Right ventricle myocardium inferior (tissue), 1 donor: ENCODE data around the gene SEMA6B. TPM values are rescaled to one million over a fixed set of nuclear protein-coding genes. Genes with fewer than 3 reads are reported as not detected.
"Not testable (repeated sequence)": the region's sequence is repeated elsewhere in the genome, so short reads cannot be mapped to it uniquely, and the experiment has no call there.

Experiments used
- ATAC-seq: fragments of 200-7000 bp; cut with Tn5 transposase; one replicate; pipeline ENCODE4 v1.9.1; 2020; ENCODE audit warnings: mild to moderate bottlenecking, moderate library complexity
- DNase-seq: peaks from one replicate; pipeline ENCODE4 v3.0.0; 2021; ENCODE audit errors: missing footprints
- intact Hi-C: fragments of 100-400 bp; cut with DNase I; formaldehyde crosslinking; loops from one replicate; pipeline ENCODE4 v1.11.0; 2022
- total RNA-seq: library from RNA; stranded (reverse); fragmentation: NEBNext Ultra II Directional; extraction: Animal tissue kit (Norgen Biotek cat#: 25700); gene quantifications from one replicate; pipeline ENCODE4 v1.2.1, GENCODE V29; 2021
- donor health status: DM: no; HTN: yes; CAD: no; lungs with severe emphysema.

SEMA6B gene
- total RNA-seq, 1 donor from 2014 or later = 16.7 TPM

- no peak for ATAC-seq
- no peak for DNase-seq
- intact Hi-C loops = no loop called here
Measured at GRCh38 chr19:4553775-4554174, 5.7 kb downstream of the SEMA6B start.

GRCh38 chr19:4553092-4553695, 6.3 kb downstream of the SEMA6B start:
- intact Hi-C loops = no loop called here
- DNase-seq (no peak), ATAC-seq (no peak)

DNA sequence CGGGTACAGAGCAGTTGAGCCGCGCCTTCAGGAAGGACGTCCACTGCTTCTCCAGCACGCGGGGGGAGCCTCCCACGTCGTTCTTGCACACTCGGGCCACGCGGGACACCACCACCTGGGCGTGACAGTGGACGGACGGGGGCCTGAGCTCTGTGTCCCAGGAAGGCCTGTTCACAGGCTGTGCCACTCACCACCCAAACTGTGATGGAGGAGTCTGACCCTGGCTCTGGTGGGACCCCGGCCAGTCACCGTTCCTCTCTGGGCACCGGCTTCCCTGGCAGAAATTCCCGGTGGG, 7.0 kb downstream of the SEMA6B start:
- DNase-seq = peak; percentile 13
- no peak for ATAC-seq
- intact Hi-C loops = no loop called here

- ATAC-seq (no peak), DNase-seq (peak; percentile 16)
- intact Hi-C loops = no loop called here
Measured at GRCh38 chr19:4550479-4551050, 8.9 kb downstream of the SEMA6B start.

DNA sequence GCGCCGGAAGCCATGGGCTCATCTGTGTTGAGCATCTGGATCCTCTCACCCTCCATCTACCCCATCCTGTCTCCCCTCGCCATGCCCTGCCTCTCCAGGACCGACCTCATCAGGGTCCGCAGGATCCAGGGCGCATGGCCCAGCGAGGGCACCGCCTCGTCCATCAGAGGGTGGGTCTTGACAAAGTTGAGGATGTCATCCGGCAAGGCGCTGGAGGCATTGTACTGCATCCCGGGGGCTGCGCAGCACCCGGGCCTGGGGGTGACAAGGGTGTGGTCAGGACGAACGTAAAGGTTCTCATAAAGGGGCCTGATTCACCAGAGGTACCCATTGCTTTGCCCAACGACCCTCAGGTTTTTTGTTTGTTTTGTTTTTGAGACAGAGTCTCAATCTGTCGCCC, 9.5 kb downstream of the SEMA6B start:
- intact Hi-C loops = no loop called here
- peak; percentile 4 for DNase-seq
- no peak for ATAC-seq

GRCh38 chr19:4548238-4548584, 11.3 kb downstream of the SEMA6B start:
- intact Hi-C loops = no loop called here
- no peak for ATAC-seq
- DNase-seq = peak; percentile 4

GRCh38 chr19:4547303-4548237, 11.9 kb downstream of the SEMA6B start:
- ATAC-seq (no peak), DNase-seq (peak; percentile 67)
- intact Hi-C loops = no loop called here

- DNase-seq (peak; percentile 37), ATAC-seq (no peak)
- intact Hi-C loops = no loop called here
Measured at GRCh38 chr19:4543842-4544647, 15.4 kb downstream of the SEMA6B start.

GRCh38 chr19:4542896-4543841, 16.3 kb downstream of the SEMA6B start:
- DNase-seq (no peak), ATAC-seq (no peak)
- intact Hi-C loops = no loop called here

- DNase-seq, intact Hi-C loops, ATAC-seq: not testable (repeated sequence)
Measured at GRCh38 chr19:4541806-4542145, 17.7 kb downstream of the SEMA6B start.

DNA sequence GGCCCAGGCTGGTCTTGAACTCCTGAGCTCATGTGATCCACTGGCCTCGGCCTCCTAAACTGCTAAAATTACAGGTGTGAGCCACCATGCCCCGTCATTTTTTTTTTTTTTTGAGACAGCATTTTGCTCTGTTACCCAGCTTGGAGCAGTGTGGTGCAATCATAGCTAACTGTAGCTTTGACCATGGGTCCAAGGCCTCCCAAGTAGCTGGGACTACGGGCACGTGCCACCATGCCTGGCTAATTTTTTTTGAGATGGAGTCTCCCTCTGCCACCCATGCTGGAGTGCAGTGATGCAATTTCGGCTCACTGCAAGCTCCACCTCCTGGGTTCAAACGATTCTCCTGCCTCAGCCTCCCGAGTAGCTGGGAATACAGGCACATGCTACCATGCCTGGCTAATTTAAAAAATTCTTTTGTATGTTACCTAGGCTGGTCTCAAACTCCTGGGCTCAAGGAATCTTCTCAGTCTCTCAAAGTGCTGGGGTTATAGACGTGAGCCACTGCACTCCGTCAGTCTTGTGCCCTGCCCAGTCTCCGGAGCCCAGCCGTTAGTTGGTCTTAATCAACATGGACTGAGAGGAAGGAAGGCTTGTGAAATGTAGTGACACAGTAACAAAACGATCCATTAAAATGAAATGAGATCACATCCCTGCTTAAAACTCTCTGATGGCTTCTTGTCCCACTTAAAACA, 18.2 kb downstream of the SEMA6B start:
- no peak for DNase-seq
- no peak for ATAC-seq
- intact Hi-C loops = no loop called here

DNA sequence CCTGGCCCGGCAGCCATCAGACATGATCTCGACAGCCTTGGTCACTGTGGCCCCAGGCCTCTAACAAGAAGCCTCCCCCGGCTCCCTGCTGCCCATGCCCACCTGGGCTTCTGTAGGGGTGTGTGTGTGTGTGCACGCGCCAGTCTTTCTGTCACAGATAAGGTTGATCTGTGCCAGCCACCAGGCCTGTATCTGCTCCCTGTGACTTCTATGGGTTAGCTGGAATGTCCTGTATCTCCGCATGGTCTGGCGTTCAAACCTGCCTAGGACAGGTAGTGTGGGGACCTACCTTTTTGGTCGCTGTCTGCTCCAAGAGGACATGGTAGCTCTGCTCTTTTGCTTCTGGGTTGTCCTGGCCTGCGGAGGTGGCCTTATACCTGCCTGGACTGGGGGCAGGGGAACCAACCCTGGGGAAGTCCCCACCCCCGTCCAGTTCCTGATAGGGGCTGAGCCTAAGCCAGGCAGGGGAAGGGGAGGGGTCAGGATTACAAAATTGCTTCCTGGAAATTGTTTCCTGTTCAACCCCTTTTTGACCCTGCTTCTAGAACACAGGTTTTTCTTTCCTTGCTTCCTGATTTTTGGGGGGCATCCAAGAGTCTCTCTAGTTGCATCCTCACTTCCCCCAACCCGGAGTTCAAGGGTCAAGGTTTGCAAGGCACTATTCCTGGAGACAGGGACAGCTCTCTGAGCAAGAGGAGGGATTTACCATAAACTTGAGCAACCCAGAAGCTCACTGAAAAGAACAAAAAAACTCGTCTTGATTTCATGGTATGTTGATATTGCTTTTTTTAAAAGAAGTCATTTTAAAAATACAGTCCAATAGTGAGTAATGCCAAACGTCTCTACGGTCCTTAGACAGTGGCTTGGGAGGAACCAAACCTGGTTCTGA, 19.5 kb downstream of the SEMA6B start, which contains the start of gene LRG1:
LRG1 (minus strand) TSS at position 344 of the 889 bp plus-strand sequence; CDS start at position 321, 23 bp downstream.
- intact Hi-C loops = loop anchor here (10.0 kb wide), 1 partner anchor 265 kb away; the partner anchor contains the start of gene SHD
- ATAC-seq (peak; percentile 32), DNase-seq (peak; percentile 81)

DNA sequence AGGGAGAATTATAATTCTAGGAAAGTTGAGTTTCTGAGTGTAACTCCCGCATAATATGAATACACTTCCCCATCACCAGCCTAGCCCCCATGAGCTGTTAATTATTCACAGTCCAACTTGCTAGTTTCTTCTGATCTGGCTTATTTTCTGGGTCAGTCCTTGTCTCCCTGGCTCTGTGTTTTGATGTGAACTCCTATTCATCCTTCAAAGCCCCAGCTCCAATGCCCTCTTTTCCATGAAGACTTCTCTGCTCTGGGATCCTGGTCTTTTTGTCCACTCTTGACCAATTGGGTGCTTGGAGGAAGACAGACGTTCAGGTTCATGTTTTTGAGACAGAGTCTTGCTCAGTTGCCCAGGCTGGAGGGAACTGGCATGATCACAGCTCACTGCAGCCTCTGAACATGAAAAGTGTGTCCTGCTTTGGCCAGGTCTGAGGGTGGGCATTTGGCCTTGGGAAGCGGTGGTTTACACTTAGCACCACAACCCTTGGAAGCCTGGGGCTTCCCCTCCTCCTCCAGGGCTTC, 20.3 kb downstream of the SEMA6B start:
- DNase-seq = no peak
- intact Hi-C loops = loop anchor here (10.0 kb wide), 1 partner anchor 264 kb away; the partner anchor contains the start of gene SHD
- ATAC-seq = no peak

DNA sequence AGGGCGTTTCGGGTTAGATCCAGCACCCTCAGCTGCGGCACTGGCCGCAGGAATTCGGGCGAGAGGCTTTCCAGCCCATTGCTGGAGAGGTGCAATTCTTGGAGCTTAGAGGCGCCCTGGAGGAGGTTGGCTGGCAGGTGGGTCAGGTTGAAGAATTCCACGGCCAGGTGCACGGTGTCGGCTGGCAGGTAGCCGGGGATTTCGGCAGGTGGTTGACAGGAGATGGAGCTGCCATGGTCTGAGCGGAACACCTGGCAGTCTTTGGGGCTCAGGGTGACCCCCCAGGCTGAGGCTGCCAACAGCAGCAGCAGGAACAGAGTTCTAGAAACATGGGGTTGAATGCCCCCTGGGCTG, 20.9 kb downstream of the SEMA6B start:
- ATAC-seq (no peak), DNase-seq (no peak)
- intact Hi-C loops = loop anchor here (10.0 kb wide), 1 partner anchor 264 kb away; the partner anchor contains the start of gene SHD

- DNase-seq = no peak
- ATAC-seq = peak; percentile 22
- intact Hi-C loops = loop anchor here (10.0 kb wide), 1 partner anchor 263 kb away; the partner anchor contains the start of gene SHD
Measured at GRCh38 chr19:4537953-4538600, 21.4 kb downstream of the SEMA6B start.

DNA sequence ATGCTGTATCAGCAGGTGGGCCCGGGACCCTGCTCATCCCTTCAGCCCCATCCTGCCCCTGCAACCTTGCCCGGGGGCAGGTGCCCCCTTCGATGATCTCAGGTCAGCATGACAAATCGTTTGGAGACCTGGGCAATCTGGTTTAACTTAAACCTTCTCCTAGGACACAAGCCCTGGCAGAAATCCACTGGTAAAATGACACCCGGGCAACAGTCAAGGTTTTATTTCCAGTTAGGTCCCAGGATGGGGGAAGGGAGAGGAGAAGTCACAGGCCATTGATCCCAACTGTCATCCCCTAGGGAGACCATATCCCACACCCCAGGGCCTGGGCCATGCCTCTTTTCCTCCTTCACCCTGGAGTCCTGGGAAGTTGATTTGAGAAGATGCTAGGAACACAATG, 22.7 kb downstream of the SEMA6B start:
- peak; percentile 27 for ATAC-seq
- no peak for DNase-seq
- intact Hi-C loops = loop anchor here (10.0 kb wide), 1 partner anchor 262 kb away; the partner anchor contains the start of gene SHD
